ENCODE data around the gene DNAJC3.

The DNAJC3 gene

GRCh38 chr13:95713651-95714050 lies 36.7 kb downstream of the DNAJC3 start:
- Histone ChIP-seq H3K4me1 (ENCODE audit: control insufficient read depth in 2 of 2, insufficient read depth in 1 of 2, low read depth in 1 of 2, low read length in 2 of 2) (no peaks in the 10 kb centered on the region), H3K9ac (ENCODE audit: low read depth, low read length, poor library complexity) (no peak overlapping the region), H3K9me3 (replicated peaks in 1 of 2; ENCODE audit: control insufficient read depth in 2 of 2, insufficient read depth in 1 of 2, low read depth in 1 of 2, low read length in 2 of 2) (peaks cover 0 to 4% of the 10 kb centered on the region in 2 donors), H3K18ac (ENCODE audit: low read length) (no peak overlapping the region), H3K27me3 (ENCODE audit: control insufficient read depth in 3 of 3, insufficient read depth in 3 of 3, low read depth in 1 of 3, low read length in 3 of 3) (no peaks in the 10 kb centered on the region), H3K27ac (replicated peaks; ENCODE audit: low read length) (no peak overlapping the region), H2AK5ac (ENCODE audit: low read depth, low read length) (no peak overlapping the region), H2BK15ac (ENCODE audit: low read length) (no peak overlapping the region), H3K14ac (ENCODE audit: low read length) (no peak overlapping the region), H3K4me3 (ENCODE audit: low read length in 2 of 2) (no peak overlapping the region), H3K23ac (ENCODE audit: low read depth, low read length, poor library complexity) (no peak overlapping the region), H2BK12ac (ENCODE audit: low read length) (no peak overlapping the region), H3K36me3 (replicated peaks in 1 of 2; ENCODE audit: control insufficient read depth in 2 of 2, insufficient read depth in 2 of 2, low read length in 2 of 2) (peaks cover 0 to 25% of the 10 kb centered on the region in 2 donors), H2BK5ac (ENCODE audit: low read length) (no peak overlapping the region), H3K4ac (ENCODE audit: low read length) (no peak overlapping the region), H4K91ac (ENCODE audit: low read depth, low read length, poor library complexity) (no peak overlapping the region), H2AFZ (ENCODE audit: low read length) (no peak overlapping the region), H2BK120ac (ENCODE audit: low read depth, low read length) (no peak overlapping the region), H3K4me2 (ENCODE audit: insufficient read depth, low read length, poor library complexity, severe bottlenecking) (no peak overlapping the region), H3K79me1 (ENCODE audit: low read depth, low read length) (no peaks in the 10 kb centered on the region), H4K8ac (ENCODE audit: low read depth, low read length) (no peak overlapping the region)
- DNase-seq (ENCODE audit: low spot score), result no peak
- WGBS, 2 donors (ENCODE audit: extremely low coverage in 2 of 2, insufficient read length in 2 of 2, insufficient replicate concordance in 1 of 2), result no CpG with 5 or more reads among the region's 3 CpGs

DNA sequence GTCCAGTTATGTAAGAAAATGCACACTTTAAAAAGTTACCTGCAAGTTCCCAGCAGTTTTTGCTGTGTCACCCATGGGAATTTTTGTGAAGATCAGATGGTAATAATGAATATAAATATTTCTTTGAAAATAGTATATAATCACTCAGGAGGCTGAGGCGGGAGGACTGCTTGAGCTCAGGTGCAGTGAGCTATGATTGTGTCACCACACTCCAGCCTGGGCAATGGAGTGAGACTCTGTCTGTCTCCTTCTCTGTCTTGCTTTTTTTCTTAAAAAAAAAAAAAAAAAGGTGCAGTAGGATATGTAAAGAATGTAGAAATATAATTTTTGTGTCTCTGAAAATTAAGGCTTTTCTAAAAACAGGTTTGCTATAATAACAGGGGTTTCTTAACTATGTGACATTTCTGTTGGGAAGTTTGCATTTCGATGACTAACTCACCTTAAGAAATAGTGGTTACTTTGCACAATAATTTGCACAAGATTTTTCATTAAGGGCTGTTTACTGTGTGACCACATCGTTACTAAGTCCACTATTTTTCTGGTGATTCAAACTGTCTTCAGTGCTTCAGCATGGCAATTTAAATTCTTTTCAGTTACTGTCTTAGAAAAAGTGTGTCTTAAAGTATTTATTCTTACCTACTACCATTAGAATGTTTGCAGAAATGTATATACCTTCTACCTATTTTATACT lies 37.3 kb downstream of the DNAJC3 start:
- H4K91ac ChIP-seq (ENCODE audit: low read depth, low read length, poor library complexity), result no peak overlapping the region
- H3K9ac ChIP-seq (ENCODE audit: low read depth, low read length, poor library complexity), result no peak overlapping the region
- H3K4ac ChIP-seq (ENCODE audit: low read length), result no peak overlapping the region
- H3K18ac ChIP-seq (ENCODE audit: low read length), result no peak overlapping the region
- H3K4me1 ChIP-seq (ENCODE audit: control insufficient read depth in 2 of 2, insufficient read depth in 1 of 2, low read depth in 1 of 2, low read length in 2 of 2), result no peaks in the 10 kb centered on the region
- no peak overlapping the region for H2BK15ac ChIP-seq (ENCODE audit: low read length)
- no CpG with 5 or more reads among the region's 3 CpGs for WGBS, 2 donors (ENCODE audit: extremely low coverage in 2 of 2, insufficient read length in 2 of 2, insufficient replicate concordance in 1 of 2)
- no peak overlapping the region for H3K4me2 ChIP-seq (ENCODE audit: insufficient read depth, low read length, poor library complexity, severe bottlenecking)
- no peak overlapping the region for H2BK5ac ChIP-seq (ENCODE audit: low read length)
- no peaks in the 10 kb centered on the region for H3K27me3 ChIP-seq (ENCODE audit: control insufficient read depth in 3 of 3, insufficient read depth in 3 of 3, low read depth in 1 of 3, low read length in 3 of 3)
- no peak for DNase-seq (ENCODE audit: low spot score)
- H3K36me3 ChIP-seq (replicated peaks in 1 of 2; ENCODE audit: control insufficient read depth in 2 of 2, insufficient read depth in 2 of 2, low read length in 2 of 2), result peaks cover 0 to 25% of the 10 kb centered on the region in 2 donors
- no peaks in the 10 kb centered on the region for H3K79me1 ChIP-seq (ENCODE audit: low read depth, low read length)
- H3K4me3 ChIP-seq (ENCODE audit: low read length in 2 of 2), result no peak overlapping the region
- H2BK120ac ChIP-seq (ENCODE audit: low read depth, low read length), result no peak overlapping the region
- no peak overlapping the region for H2BK12ac ChIP-seq (ENCODE audit: low read length)
- H3K27ac ChIP-seq (replicated peaks; ENCODE audit: low read length), result no peak overlapping the region
- H2AK5ac ChIP-seq (ENCODE audit: low read depth, low read length), result no peak overlapping the region
- H3K14ac ChIP-seq (ENCODE audit: low read length), result no peak overlapping the region
- H4K8ac ChIP-seq (ENCODE audit: low read depth, low read length), result no peak overlapping the region
- no peak overlapping the region for H2AFZ ChIP-seq (ENCODE audit: low read length)
- no peak overlapping the region for H3K23ac ChIP-seq (ENCODE audit: low read depth, low read length, poor library complexity)
- peaks cover 0 to 4% of the 10 kb centered on the region in 2 donors for H3K9me3 ChIP-seq (replicated peaks in 1 of 2; ENCODE audit: control insufficient read depth in 2 of 2, insufficient read depth in 1 of 2, low read depth in 1 of 2, low read length in 2 of 2)

- H3K4me2 ChIP-seq (ENCODE audit: insufficient read depth, low read length, poor library complexity, severe bottlenecking), result no peak overlapping the region
- H4K91ac ChIP-seq (ENCODE audit: low read depth, low read length, poor library complexity), result no peak overlapping the region
- peak overlapping the region; percentile 17 for H4K8ac ChIP-seq (ENCODE audit: low read depth, low read length)
- H3K27ac ChIP-seq (replicated peaks; ENCODE audit: low read length), result no peak overlapping the region
- H3K14ac ChIP-seq (ENCODE audit: low read length), result peak overlapping the region; percentile 71
- no CpG with 5 or more reads among the region's 11 CpGs for WGBS, 2 donors (ENCODE audit: extremely low coverage in 2 of 2, insufficient read length in 2 of 2, insufficient replicate concordance in 1 of 2)
- no peak overlapping the region for H2BK5ac ChIP-seq (ENCODE audit: low read length)
- H2AFZ ChIP-seq (ENCODE audit: low read length), result no peak overlapping the region
- peak overlapping the region in 1 of 2 donors; percentile 60 for H3K4me3 ChIP-seq (ENCODE audit: low read length in 2 of 2)
- H3K27me3 ChIP-seq (ENCODE audit: control insufficient read depth in 3 of 3, insufficient read depth in 3 of 3, low read depth in 1 of 3, low read length in 3 of 3), result no peaks in the 10 kb centered on the region
- H2AK5ac ChIP-seq (ENCODE audit: low read depth, low read length), result no peak overlapping the region
- H3K4ac ChIP-seq (ENCODE audit: low read length), result no peak overlapping the region
- H3K4me1 ChIP-seq (ENCODE audit: control insufficient read depth in 2 of 2, insufficient read depth in 1 of 2, low read depth in 1 of 2, low read length in 2 of 2), result no peaks in the 10 kb centered on the region
- no peak overlapping the region for H2BK12ac ChIP-seq (ENCODE audit: low read length)
- no peaks in the 10 kb centered on the region for H3K79me1 ChIP-seq (ENCODE audit: low read depth, low read length)
- H3K36me3 ChIP-seq (replicated peaks in 1 of 2; ENCODE audit: control insufficient read depth in 2 of 2, insufficient read depth in 2 of 2, low read length in 2 of 2), result peaks cover 0 to 10% of the 10 kb centered on the region in 2 donors
- H2BK120ac ChIP-seq (ENCODE audit: low read depth, low read length), result no peak overlapping the region
- H3K9ac ChIP-seq (ENCODE audit: low read depth, low read length, poor library complexity), result no peak overlapping the region
- DNase-seq (ENCODE audit: low spot score), result no peak
- H2BK15ac ChIP-seq (ENCODE audit: low read length), result no peak overlapping the region
- H3K9me3 ChIP-seq (replicated peaks in 1 of 2; ENCODE audit: control insufficient read depth in 2 of 2, insufficient read depth in 1 of 2, low read depth in 1 of 2, low read length in 2 of 2), result peaks cover 0 to 4% of the 10 kb centered on the region in 2 donors
- H3K18ac ChIP-seq (ENCODE audit: low read length), result no peak overlapping the region
- no peak overlapping the region for H3K23ac ChIP-seq (ENCODE audit: low read depth, low read length, poor library complexity)
These were observed 39.3 kb downstream of the DNAJC3 start for GRCh38 chr13:95716231-95716630.

DNA sequence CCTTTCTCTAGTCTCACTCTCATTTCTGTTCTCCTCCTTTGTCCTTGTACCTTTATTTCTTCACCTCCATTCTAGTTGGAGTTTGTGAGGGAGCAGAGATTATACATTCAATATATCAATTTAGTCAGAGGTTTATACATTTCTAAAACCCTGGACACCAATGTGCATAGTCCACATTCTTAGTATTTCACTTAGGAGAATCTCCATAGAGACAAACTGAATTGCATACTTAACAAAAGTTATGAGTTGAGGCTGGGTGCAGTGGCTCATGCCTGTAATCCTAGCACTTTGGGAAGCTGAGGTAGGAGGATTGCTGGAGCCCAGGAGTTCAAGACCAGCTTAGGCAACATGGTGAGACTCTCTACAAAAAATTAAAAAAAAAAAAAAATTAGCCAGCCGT lies 45.3 kb downstream of the DNAJC3 start:
- Histone ChIP-seq H2BK120ac (ENCODE audit: low read depth, low read length) (no peak overlapping the region), H3K27ac (replicated peaks; ENCODE audit: low read length) (no peak overlapping the region), H3K27me3 (ENCODE audit: control insufficient read depth in 3 of 3, insufficient read depth in 3 of 3, low read depth in 1 of 3, low read length in 3 of 3) (no peaks in the 10 kb centered on the region), H2BK5ac (ENCODE audit: low read length) (no peak overlapping the region), H3K79me1 (ENCODE audit: low read depth, low read length) (no peaks in the 10 kb centered on the region), H4K8ac (ENCODE audit: low read depth, low read length) (no peak overlapping the region), H3K14ac (ENCODE audit: low read length) (no peak overlapping the region), H3K36me3 (replicated peaks in 1 of 2; ENCODE audit: control insufficient read depth in 2 of 2, insufficient read depth in 2 of 2, low read length in 2 of 2) (peaks cover 0 to 2% of the 10 kb centered on the region in 2 donors), H3K9ac (ENCODE audit: low read depth, low read length, poor library complexity) (no peak overlapping the region), H2AK5ac (ENCODE audit: low read depth, low read length) (no peak overlapping the region), H3K4me1 (ENCODE audit: control insufficient read depth in 2 of 2, insufficient read depth in 1 of 2, low read depth in 1 of 2, low read length in 2 of 2) (no peaks in the 10 kb centered on the region), H3K4me3 (ENCODE audit: low read length in 2 of 2) (no peak overlapping the region), H3K23ac (ENCODE audit: low read depth, low read length, poor library complexity) (no peak overlapping the region), H3K18ac (ENCODE audit: low read length) (no peak overlapping the region), H4K91ac (ENCODE audit: low read depth, low read length, poor library complexity) (no peak overlapping the region), H3K4me2 (ENCODE audit: insufficient read depth, low read length, poor library complexity, severe bottlenecking) (no peak overlapping the region), H3K4ac (ENCODE audit: low read length) (no peak overlapping the region), H2BK12ac (ENCODE audit: low read length) (no peak overlapping the region), H2BK15ac (ENCODE audit: low read length) (no peak overlapping the region), H2AFZ (ENCODE audit: low read length) (no peak overlapping the region), H3K9me3 (replicated peaks in 1 of 2; ENCODE audit: control insufficient read depth in 2 of 2, insufficient read depth in 1 of 2, low read depth in 1 of 2, low read length in 2 of 2) (no peaks in the 10 kb centered on the region)
- WGBS, 2 donors (ENCODE audit: extremely low coverage in 2 of 2, insufficient read length in 2 of 2, insufficient replicate concordance in 1 of 2), result no CpG with 5 or more reads among the region's 1 CpG
- no peak for DNase-seq (ENCODE audit: low spot score)

Data from neuronal stem cell (in vitro differentiated cells).